Spleen (tissue), 11 donors: ENCODE measurements around the gene IL18RAP. TPM values are rescaled to one million over a fixed set of nuclear protein-coding genes. Genes with fewer than 3 reads are reported as not detected.

Experiments used
- DNase-seq: peaks from one replicate; pipeline ENCODE4 v3.0.0-alpha.2; 2020
- H3K27ac ChIP-seq, 8 donors: fragments of 200-600 bp; sonication (generic) in 7 of 8; 1 replicate in 4 of 8; 2 replicates in 4 of 8; pipeline versions ENCODE4 v1.5.0 to v1.8.0; 2016 to 2021; ENCODE audit warnings: inconsistent platforms in 4 of 8, mild to moderate bottlenecking in 4 of 8, moderate library complexity in 1 of 8
- H3K27me3 ChIP-seq, 7 donors: fragments of 200-600 bp; sonication (generic) in 6 of 7; replicated peaks in 1 of 7; 1 replicate in 4 of 7; 2 replicates in 3 of 7; pipeline versions ENCODE4 v1.5.0 to v1.8.0; 2016 to 2021; ENCODE audit warnings: inconsistent platforms in 3 of 7, mild to moderate bottlenecking in 1 of 7
- H3K36me3 ChIP-seq, 6 donors: fragments of 200-600 bp; sonication (generic) in 5 of 6; 1 replicate in 4 of 6; 2 replicates in 2 of 6; pipeline versions ENCODE4 v1.5.0 to v1.8.0; 2016 to 2021; ENCODE audit warnings: inconsistent platforms in 2 of 6
- H3K4me1 ChIP-seq, 6 donors: fragments of 200-600 bp; sonication (generic) in 5 of 6; 1 replicate in 3 of 6; 2 replicates in 3 of 6; pipeline versions ENCODE4 v1.5.0 to v1.8.0; 2016 to 2021; ENCODE audit warnings: inconsistent platforms in 3 of 6
- H3K4me3 ChIP-seq, 8 donors: fragments of 200-600 bp; sonication (generic) in 7 of 8; 1 replicate in 4 of 8; 2 replicates in 4 of 8; pipeline versions ENCODE4 v1.5.0 to v1.8.0; 2016 to 2021; ENCODE audit warnings: inconsistent platforms in 4 of 8, mild to moderate bottlenecking in 4 of 8, moderate library complexity in 2 of 8
- H3K9me3 ChIP-seq, 8 donors: fragments of 200-600 bp; sonication (generic) in 7 of 8; 1 replicate in 4 of 8; 2 replicates in 4 of 8; pipeline versions ENCODE4 v1.5.0 to v1.8.0; 2016 to 2021; ENCODE audit warnings: inconsistent platforms in 4 of 8
- POLR2A ChIP-seq, 3 donors: fragments of 450-650 bp; IDR thresholded peaks; one replicate each; pipeline ENCODE4 v1.5.1; 2017; ENCODE audit warnings: antibody characterized with exemption in 3 of 3, mild to moderate bottlenecking in 1 of 3
- POLR2AphosphoS5 ChIP-seq, 3 donors: sonication (generic); formaldehyde crosslinking; IDR thresholded peaks; one replicate each; pipeline ENCODE4 v1.5.1; 2017; ENCODE audit warnings: antibody characterized with exemption in 3 of 3
- WGBS, 5 donors: extraction: QIAGEN DNeasy Blood & Tissue Kit in 3 of 5; methylation state at CpG; one replicate each; pipeline versions ENCODE4 v1.1.5 to v1.1.7; 2013 to 2018; 5-methylcytosine and 5-hydroxymethylcytosine counted together
- intact Hi-C: fragments of 100-400 bp; cut with DNase I; formaldehyde crosslinking; loops from one replicate; pipeline ENCODE4 v1.15.0; 2023; ENCODE audit warnings: low total_unique reads
- microRNA-seq, 3 donors: library from miRNA; unstranded; fragments of <30 nt; microRNA quantifications; one replicate each; pipeline versions ENCODE4 to v1.1.0, GENCODE V29; 2019 to 2020
- polyA plus RNA-seq, 3 donors: library from polyadenylated mRNA; stranded (reverse); fragments of 200-250 nt; gene quantifications; one replicate each; pipeline ENCODE4 v1.2.1, GENCODE V29; 2013
- small RNA-seq, 4 donors: library from RNA; depleted of rRNA; stranded (forward); fragments of <200 nt; gene quantifications; one replicate each; pipeline ENCODE3, GENCODE V24; 2016
- total RNA-seq, 7 donors: library from RNA; depleted of rRNA in 3 of 7; stranded (reverse); fragments of >200 nt in 3 of 7; fragmentation: NEBNext Ultra II Directional in 4 of 7; extraction: Animal tissue kit (Norgen Biotek cat#: 25700) in 4 of 7; gene quantifications; one replicate each; pipeline versions ENCODE4 v1.1.0 to v1.2.1, GENCODE V29; 2016 to 2021
- TF ChIP-seq, protein P1 (sequence below), 11 experiments: fragments of 200-600 bp in 7 of 11; fragments of 450-650 bp in 4 of 11; sonication (generic) in 4 of 11; IDR thresholded peaks in 8 of 11; conservative IDR thresholded peaks in 3 of 11; 1 replicate in 7 of 11; 2 replicates in 4 of 11; pipeline versions ENCODE4 v1.4.0 to v1.8.0; 2016 to 2021; ENCODE audit warnings: antibody characterized with exemption in 11 of 11, inconsistent platforms in 4 of 11, mild to moderate bottlenecking in 1 of 11
- donor health status: healthy with polysubstance abuse.
- donor health status: DM: no; HTN: no; CAD: no; lungs with moderate emphysema.
- donor health status: DM: no; HTN: no; CAD: no.
- donor health status: Bipolar disorder and iron deficiency.
- donor health status: healthy.
- donor health status: DM: no; HTN: no; CAD: no.
- donor health status: DM: yes; HTN: yes; CAD: no.

IL18RAP gene
- total and polyA plus RNA-seq, 10 donors: 1.5 to 145 (median 31.8) TPM

- Histone ChIP-seq H3K4me1 (peaks cover 0 to 6% (median 0%) of the 10 kb centered on the region in 6 donors), H3K36me3 (no peaks in the 10 kb centered on the region), H3K27me3 (no peaks in the 10 kb centered on the region), H3K27ac (no peak overlapping the region), H3K4me3 (no peak overlapping the region), H3K9me3 (peaks cover 0 to 9% (median 2%) of the 10 kb centered on the region in 8 donors)
- TF ChIP-seq POLR2AphosphoS5 (IDR thresholded peaks at IDR 0.05) (no peak), POLR2A (IDR thresholded peaks at IDR 0.05) (no peak)
- TF ChIP-seq, protein P1, sequence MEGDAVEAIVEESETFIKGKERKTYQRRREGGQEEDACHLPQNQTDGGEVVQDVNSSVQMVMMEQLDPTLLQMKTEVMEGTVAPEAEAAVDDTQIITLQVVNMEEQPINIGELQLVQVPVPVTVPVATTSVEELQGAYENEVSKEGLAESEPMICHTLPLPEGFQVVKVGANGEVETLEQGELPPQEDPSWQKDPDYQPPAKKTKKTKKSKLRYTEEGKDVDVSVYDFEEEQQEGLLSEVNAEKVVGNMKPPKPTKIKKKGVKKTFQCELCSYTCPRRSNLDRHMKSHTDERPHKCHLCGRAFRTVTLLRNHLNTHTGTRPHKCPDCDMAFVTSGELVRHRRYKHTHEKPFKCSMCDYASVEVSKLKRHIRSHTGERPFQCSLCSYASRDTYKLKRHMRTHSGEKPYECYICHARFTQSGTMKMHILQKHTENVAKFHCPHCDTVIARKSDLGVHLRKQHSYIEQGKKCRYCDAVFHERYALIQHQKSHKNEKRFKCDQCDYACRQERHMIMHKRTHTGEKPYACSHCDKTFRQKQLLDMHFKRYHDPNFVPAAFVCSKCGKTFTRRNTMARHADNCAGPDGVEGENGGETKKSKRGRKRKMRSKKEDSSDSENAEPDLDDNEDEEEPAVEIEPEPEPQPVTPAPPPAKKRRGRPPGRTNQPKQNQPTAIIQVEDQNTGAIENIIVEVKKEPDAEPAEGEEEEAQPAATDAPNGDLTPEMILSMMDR (IDR thresholded peaks at IDR 0.05 in 8 of 11, conservative IDR thresholded peaks at IDR 0.05 in 3 of 11): no peak
- DNase-seq: no peak
- WGBS, 5 donors: 79 to 97% (median 90%) methylated on average over 1 of the region's 1 CpG
- intact Hi-C loops: no loop called here
Measured at GRCh38 chr2:102494570-102494969, 71.6 kb downstream of the IL18RAP start.

DNA sequence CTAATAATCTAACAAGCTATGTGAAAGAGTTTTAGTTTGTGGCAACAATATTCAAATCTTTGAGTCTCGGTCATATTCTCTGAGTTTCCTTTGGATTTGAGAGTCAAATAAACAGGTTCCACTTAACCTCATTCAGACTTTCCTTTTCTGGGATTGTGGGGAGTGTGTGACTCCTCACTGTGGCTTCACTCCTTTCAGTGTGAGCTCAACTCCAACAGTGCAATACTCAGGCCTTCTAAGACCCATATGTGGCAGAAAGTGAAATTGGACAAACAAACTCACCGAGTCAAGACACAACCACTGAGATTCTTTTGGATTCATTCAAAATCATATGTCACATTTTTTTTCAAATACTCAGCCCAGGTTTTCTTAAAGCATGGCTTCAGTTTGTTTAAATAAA lies 75.5 kb downstream of the IL18RAP start:
- WGBS, 5 donors: 69 to 85% (median 82%) methylated on average over 2 of the region's 2 CpGs
- H3K27me3 ChIP-seq: peaks cover 0 to 5% (median 0%) of the 10 kb centered on the region in 7 donors
- H3K27ac ChIP-seq: no peak overlapping the region
- TF ChIP-seq, protein P1 (IDR thresholded peaks at IDR 0.05 in 8 of 11, conservative IDR thresholded peaks at IDR 0.05 in 3 of 11): no peak
- TF ChIP-seq POLR2A (IDR thresholded peaks at IDR 0.05) (no peak), POLR2AphosphoS5 (IDR thresholded peaks at IDR 0.05) (no peak)
- H3K4me3 ChIP-seq: no peak overlapping the region
- no peaks in the 10 kb centered on the region for H3K36me3 ChIP-seq
- H3K4me1 ChIP-seq: no peaks in the 10 kb centered on the region
- DNase-seq: no peak
- intact Hi-C loops: no loop called here
- H3K9me3 ChIP-seq: peaks cover 0 to 4% (median under 1%) of the 10 kb centered on the region in 8 donors

DNA sequence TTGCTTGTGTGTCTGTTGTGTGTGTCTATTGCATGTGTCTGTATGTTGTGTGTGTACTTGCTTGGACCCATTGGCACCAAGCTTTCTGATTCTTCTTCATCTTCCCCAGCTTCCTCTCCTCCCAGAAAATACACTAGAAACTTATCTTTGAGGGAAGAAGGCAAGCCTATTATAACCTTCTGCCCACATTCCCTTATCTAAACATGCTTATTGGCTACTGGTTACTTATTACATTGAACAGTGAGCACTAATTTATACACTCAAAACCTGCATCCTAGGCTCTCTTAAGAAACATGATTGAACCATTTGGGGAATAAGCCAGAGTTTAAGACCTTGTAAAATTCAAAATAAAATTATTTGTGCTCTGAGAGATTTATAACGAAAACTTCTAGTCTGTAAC lies 76.6 kb downstream of the IL18RAP start:
- no peaks in the 10 kb centered on the region for H3K4me1 ChIP-seq
- peaks cover 0 to 13% (median 0%) of the 10 kb centered on the region in 7 donors for H3K27me3 ChIP-seq
- H3K27ac ChIP-seq: no peak overlapping the region
- DNase-seq: no peak
- H3K4me3 ChIP-seq: no peak overlapping the region
- intact Hi-C loops: no loop called here
- 80 to 91% (median 87%) methylated on average over 1 of the region's 1 CpG for WGBS, 5 donors
- no peaks in the 10 kb centered on the region for H3K36me3 ChIP-seq
- H3K9me3 ChIP-seq: no peaks in the 10 kb centered on the region
- no peak for TF ChIP-seq POLR2AphosphoS5 (IDR thresholded peaks at IDR 0.05)
- no peak for TF ChIP-seq POLR2A (IDR thresholded peaks at IDR 0.05)
- TF ChIP-seq, protein P1 (IDR thresholded peaks at IDR 0.05 in 8 of 11, conservative IDR thresholded peaks at IDR 0.05 in 3 of 11): no peak

Small RNAs within 50 kb of the gene (microRNA-seq; reads per million reads assigned to microRNA genes)
- gene MIR4772: 4.5 to 16.1 (median 8.7) reads per million in 3 donors

Small RNAs within 50 kb of the gene (small RNA-seq; reads per million reads assigned to genes)
- gene MIR4772: 0 to 1.1 (median 0.31) reads per million in 4 donors

Other genes with a start within 250 kb of the IL18RAP start
- gene IL1RL2, start 236.1 kb upstream of the IL18RAP start, total RNA-seq: under 1 TPM in 3 of 7 donors, not detected in 4; 0.13 to 0.49 (median 0.23) TPM
- gene IL1RL2, start 236.1 kb upstream of the IL18RAP start, polyA plus RNA-seq: under 1 TPM; 0.05 to 0.13 (median 0.06) TPM
- gene IL1RL1, start 111.6 kb upstream of the IL18RAP start, total RNA-seq: 10 to 100 TPM in 1 of 7 donors, 1 to 10 TPM in 5, under 1 TPM in 1; 0.57 to 19.6 (median 2.2) TPM
- gene IL1RL1, start 111.6 kb upstream of the IL18RAP start, polyA plus RNA-seq: under 1 TPM; 0.11 to 0.56 (median 0.16) TPM
- gene IL18R1, start 67.4 kb upstream of the IL18RAP start, total RNA-seq: 10 to 100 TPM; 15.7 to 97.6 (median 26.3) TPM
- gene IL18R1, start 67.4 kb upstream of the IL18RAP start, polyA plus RNA-seq: 1 to 10 TPM; 2.2 to 4.8 (median 3.6) TPM
- under 1 TPM in 1 of 7 donors, not detected in 6; 0.10 TPM for gene SLC9A4, start 50.1 kb downstream of the IL18RAP start, total RNA-seq
- gene SLC9A4, start 50.1 kb downstream of the IL18RAP start, polyA plus RNA-seq: not detected
- gene SLC9A2, start 196.4 kb downstream of the IL18RAP start, total RNA-seq: under 1 TPM in 1 of 7 donors, not detected in 6; 0.20 TPM
- under 1 TPM in 1 of 3 donors, not detected in 2; 0.02 TPM for gene SLC9A2, start 196.4 kb downstream of the IL18RAP start, polyA plus RNA-seq